Raji (cell line): ENCODE measurements around the gene TJAP1.

Experiments
- POLR2A ChIP-seq: IDR thresholded peaks from 2 replicates; pipeline ENCODE4 v1.6.1; 2011; ENCODE audit warnings: low read depth, low read length, control low read depth; ENCODE audit not compliant: insufficient read depth

The TJAP1 gene

DNA sequence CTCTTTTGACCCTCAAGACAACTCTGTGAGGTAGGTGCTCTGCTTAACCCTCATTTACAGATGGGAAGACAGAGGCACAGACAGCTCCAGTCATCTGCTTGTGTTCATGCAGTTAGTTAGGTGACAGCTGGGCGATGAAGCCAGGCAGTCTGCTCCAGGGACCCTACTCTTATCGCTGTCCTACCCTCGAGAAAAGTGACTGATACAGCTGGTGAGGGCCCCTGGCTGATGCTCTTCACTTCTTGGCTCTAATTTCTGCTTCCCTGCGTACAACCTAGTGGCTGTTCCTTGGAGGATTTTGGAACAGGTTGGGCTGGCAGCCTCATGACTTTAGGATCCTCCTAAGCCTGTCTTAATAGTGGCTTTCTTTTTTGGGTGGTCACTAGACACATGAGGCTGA is 9.1 kb upstream of the TJAP1 start:
- TF ChIP-seq POLR2A: no peak

DNA sequence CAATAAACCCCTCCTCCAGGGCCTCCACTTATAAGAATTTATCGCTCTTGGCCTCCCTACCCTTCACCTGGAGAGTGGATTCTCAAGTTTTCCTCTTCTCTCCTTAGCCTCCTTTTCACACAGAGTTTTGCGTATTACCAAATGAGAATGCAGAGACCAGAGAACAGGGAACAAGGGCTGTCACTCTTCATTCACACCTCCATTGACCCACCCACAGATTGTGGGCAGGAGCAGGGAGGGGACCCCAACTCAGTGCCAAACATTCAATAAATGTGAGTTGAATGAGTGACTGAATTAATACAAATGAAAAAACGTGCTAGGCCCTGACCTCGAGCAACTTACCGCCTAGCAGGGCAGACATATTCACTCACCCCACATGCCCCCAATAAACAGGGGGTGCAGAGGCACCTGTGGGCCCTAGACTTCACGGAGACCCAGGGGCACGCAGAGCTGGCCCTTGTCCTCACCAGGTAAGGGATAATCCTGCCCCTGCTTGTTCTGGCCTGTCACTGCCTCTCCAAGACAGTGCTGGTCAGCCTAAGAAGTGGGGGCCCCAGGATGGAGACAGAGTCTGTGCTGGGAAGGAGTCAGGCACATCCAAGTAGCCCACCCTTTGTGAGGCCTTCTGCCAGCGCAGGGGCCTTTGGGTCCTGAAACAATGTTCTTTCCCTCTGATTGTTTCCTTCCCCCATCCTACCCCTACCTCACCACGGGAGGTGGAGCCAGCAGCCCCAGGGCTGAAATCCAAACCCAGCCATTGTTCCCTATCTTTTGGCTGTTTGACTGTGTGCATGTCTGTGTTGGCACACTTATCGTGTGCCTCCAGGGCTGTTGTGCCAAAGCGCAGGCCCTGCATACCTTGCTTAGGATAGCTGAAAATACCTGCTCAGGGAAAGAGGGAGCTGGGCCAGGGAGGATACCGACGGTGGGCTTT is 8.4 kb upstream of the TJAP1 start:
- TF ChIP-seq POLR2A: no peak

- TF ChIP-seq POLR2A: no peak
These were observed 7.4 kb upstream of the TJAP1 start for GRCh38 chr6:43469947-43470346.

GRCh38 chr6:43471399-43471798 is 6.0 kb upstream of the TJAP1 start:
- TF ChIP-seq POLR2A: no peak

DNA sequence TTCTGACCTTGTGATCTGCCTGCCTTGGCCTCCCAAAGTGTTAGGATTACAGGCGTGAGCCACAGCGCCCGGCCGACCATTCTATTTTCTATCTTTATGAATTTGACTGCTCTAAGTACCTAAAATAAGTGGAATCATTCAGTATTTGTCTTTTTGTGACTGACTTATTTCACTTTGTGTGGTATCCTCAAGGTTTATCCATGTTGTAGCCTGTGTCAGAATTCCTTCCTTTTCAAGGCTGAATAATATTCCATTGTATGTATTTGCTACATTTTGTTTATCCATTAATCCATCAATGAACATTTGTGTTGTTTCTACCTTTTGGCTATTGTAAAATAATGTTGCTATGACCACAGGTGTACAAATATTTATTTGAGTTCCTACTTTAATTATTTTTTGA is 4.9 kb upstream of the TJAP1 start:
- no peak for TF ChIP-seq POLR2A

DNA sequence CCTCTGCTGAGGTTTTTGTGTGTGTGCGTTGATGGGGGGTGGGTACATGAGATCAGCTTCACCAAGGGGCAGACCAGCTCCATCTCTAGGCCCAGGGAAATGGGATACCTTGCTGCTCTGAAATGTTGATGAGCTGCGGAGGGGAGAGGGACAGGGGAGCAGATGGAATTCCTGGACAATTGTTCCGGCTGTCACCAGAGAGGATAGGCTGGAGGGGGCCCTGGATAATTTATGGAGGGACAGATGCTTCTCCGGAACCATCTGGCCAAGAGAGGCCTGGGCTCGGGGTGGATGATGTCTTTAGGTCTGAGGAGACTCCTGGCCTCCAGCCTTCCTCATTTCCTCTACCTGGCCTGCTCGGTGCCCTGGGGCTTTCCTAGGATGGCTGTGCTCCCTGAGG is 1.9 kb upstream of the TJAP1 start:
- no peak for TF ChIP-seq POLR2A

GRCh38 chr6:43476746-43477145 is 624 bp upstream of the TJAP1 start:
- no peak for TF ChIP-seq POLR2A

DNA sequence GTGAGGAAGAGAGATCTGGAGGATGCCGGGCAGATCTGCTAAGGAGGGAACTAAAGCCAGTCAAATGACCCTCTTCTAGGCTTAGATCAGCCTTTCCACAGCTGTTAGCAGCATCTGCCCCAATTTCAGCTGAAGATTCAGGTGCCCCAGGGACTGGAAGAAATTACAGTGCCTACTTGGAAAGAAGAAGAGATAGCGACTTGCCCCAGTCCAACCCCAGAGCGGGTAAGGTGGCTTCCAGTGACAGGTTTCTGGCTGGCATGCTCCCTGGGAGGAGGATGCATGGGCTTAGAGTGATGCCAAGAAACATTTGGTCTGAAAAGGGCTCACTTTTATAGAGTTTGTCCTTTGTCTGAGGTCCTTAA is 620 bp downstream of the TJAP1 start:
- no peak for TF ChIP-seq POLR2A

DNA sequence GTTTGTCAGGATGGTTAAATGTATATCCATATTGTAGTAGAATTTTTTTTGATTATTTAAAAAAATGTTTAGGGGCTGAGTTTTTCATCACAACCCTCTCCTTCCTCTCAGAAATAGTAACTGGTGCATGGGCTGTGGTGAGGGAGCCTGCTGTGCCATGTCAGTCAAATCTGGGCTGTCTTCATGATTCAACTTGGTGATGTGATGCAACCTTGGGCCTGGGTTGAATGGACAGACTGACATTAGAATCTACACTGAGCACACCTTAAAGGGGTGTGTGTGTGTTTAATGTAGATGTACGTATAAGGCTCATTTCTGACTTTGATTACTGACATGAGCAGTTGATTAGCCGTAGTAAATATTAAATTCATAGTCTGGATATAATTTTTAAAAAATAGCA is 3.7 kb downstream of the TJAP1 start:
- no peak for TF ChIP-seq POLR2A

DNA sequence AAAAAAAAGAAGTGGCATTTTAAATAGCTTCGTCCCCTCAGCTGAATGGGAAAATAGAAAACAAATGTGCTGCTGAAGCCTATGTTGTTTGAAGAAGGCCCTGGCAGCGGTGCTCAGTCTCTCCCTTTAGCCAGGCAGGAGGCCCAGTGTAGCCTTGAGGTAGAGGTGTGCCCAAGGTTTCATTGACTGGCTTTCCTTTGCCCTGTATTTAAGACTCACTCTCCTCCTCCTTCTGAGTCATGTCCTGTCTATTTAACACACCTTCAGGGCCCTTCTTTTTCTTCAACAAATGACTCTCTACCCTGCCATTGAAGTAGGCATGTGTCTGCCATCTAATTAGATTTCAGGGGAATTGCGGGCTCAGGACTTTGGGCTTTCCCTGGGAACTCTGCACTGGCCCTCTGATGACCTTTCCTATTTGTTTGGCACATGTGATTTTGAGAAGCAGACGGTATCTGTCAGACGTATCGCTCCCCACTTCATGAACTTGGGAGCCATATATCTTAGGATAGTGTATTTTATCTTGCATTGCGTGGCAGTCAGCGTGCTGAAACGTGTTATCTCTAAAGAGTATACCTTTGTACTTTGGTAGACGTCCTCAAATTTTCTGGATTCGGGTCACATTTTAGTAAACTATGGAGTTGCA is 4.3 kb downstream of the TJAP1 start:
- no peak for TF ChIP-seq POLR2A

DNA sequence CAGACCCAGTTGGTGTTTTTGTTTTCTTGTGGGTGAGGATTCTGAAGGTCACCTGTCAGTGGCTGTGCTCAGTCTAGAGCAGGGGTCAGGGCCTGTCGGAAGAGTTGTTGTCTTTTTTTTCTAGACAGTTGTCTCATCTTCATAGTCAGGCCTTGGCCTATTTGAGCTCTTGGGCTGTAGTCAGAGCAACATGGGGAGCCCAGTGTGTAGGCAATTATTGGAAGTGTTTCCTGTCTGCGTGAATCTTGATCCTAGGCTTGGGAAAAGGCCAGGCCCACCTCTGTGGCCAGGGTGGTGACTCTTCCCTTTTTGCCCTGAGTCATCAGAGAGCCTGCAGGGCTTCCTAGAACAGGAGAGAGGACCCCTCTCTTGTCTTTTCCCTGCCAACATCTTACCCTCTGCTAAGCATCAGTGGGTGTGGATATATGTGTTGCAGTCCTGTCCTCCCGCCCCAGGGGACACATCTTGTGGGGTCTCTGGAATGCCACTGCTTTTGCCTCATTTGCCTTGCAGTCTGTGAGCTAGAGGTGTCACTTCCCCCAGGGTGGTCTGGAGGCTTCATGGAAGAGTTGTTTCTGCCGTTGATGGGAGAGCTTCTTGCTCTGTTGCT is 11.4 kb downstream of the TJAP1 start:
- TF ChIP-seq POLR2A: no peak

DNA sequence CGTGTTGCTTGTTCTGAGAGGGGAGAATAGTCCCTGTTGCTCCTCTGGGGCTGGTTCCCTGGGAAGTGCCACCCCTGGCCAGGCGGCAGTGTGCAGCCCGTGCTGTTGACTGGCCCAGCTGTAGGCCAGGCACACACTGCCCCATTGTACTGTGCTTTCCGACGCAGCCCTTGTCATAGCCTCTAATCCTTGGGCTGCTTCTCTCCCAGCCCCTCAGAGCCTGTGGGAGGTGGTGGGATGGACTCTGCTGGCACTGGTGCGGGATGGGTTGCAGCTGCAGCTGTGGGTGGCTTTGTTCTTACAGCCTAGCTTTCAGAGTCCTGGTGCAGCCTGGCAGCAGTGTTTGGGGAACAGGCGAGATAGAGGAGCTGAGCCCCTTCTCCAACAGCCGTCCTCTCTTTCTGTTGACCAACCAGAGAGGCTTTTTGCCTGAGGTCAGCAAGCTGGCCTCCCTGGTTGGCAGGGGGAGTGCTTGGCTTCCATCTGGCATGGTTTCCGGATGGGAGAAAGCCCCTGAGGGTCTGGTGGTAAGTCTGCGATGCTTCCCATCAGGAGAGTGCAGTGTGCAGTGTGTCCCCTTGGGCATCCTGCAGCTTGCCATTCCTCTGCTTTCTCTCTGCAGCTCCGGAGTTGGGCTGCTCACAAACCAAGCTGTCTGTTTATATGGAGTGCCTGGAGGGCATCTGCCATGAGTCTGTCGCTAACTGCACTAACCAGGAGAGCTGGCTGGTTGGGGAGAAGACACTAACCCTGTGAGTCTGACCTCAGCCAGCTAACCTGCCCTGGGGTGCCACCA is 12.1 kb downstream of the TJAP1 start:
- TF ChIP-seq POLR2A: no peak

- TF ChIP-seq POLR2A: no peak
These were observed 13.2 kb downstream of the TJAP1 start for GRCh38 chr6:43490523-43490939.

DNA sequence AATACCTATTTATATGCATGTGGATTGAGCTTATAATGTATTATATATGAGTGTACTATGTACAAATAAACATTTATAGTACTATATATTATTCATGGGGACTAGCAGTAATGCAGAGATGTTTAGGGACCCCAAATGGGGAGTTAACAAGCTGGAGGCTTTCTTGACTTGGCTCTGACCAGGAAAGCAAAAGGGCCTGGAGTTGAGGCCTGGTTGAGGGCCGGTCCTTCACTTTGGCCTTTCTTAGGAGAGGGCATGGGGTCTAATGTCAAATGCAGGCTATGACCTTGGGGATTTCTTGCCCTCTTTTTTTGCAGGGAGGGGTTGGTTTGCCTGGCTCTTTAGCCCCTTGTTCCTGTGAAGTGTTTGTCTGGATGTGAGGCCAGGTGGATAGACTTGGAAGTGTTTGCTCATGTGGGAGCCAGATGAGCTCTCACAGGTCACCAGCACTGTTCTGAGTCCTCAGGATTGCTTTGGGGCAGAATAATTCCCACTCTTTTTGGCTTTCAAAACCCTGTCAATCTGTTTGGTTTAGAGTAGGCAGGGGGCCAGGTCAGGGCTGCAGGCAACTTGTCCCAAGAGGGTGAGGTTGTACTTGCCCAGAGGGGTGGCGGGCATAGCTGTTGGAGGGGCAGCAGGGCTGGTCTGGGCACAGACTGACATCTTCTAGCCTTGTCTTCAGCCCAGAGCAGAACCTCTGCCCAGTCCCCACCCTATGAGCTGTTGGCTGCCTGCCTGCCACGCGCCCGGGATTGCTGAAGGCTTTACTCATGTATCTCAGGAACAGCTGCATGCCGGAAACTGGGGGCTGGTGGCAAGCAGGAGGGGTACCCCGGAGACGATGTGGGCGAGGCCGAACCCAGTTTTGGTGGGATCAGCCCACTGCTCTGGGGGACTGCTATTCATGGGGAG is 14.6 kb downstream of the TJAP1 start:
- no peak for TF ChIP-seq POLR2A
